Hepatocyte (in vitro differentiated cells): ENCODE results near the gene LMTK2.

Source experiments
- EZH2 ChIP-seq: fragments of 200-600 bp; sonication (generic); IDR thresholded peaks from 2 replicates; pipeline ENCODE4 v1.6.1; 2016; ENCODE audit warnings: antibody characterized with exemption, mild to moderate bottlenecking, borderline replicate concordance
- EZH2phosphoT487 ChIP-seq: fragments of 200-600 bp; sonication (generic); IDR thresholded peaks from one replicate; pipeline ENCODE4 v1.6.1; 2018; ENCODE audit warnings: antibody characterized with exemption, mild to moderate bottlenecking, low read depth, moderate library complexity; ENCODE audit not compliant: unreplicated experiment, severe bottlenecking
- TF ChIP-seq, protein P1 (sequence below): fragments of 200-600 bp; sonication (generic); IDR thresholded peaks from 2 replicates; pipeline ENCODE4 v1.5.1; 2016; ENCODE audit warnings: antibody characterized with exemption, mild to moderate bottlenecking; ENCODE audit not compliant: poor library complexity

DNA sequence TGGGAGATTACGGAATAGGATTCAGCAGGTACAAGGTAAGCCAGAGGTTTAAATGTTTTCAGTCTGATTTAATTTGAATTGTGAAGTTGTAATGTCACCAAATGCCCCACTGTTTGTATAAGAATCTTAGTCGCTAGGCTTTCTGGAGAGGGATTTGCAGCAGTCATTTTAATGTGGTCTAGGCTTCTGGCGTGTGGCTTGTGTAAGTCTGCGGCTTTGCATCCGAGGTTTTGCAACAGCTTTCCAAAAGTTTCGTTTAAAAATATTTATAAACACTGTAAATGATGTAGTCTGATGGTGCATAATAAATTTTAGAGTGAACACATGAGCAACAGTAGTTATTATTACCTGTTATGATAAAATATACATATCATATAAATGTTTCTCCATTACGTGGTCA, 78.4 kb downstream of the LMTK2 start:
- TF ChIP-seq, protein P1, sequence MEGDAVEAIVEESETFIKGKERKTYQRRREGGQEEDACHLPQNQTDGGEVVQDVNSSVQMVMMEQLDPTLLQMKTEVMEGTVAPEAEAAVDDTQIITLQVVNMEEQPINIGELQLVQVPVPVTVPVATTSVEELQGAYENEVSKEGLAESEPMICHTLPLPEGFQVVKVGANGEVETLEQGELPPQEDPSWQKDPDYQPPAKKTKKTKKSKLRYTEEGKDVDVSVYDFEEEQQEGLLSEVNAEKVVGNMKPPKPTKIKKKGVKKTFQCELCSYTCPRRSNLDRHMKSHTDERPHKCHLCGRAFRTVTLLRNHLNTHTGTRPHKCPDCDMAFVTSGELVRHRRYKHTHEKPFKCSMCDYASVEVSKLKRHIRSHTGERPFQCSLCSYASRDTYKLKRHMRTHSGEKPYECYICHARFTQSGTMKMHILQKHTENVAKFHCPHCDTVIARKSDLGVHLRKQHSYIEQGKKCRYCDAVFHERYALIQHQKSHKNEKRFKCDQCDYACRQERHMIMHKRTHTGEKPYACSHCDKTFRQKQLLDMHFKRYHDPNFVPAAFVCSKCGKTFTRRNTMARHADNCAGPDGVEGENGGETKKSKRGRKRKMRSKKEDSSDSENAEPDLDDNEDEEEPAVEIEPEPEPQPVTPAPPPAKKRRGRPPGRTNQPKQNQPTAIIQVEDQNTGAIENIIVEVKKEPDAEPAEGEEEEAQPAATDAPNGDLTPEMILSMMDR, result no peak
- no peak for TF ChIP-seq EZH2phosphoT487
- no peak for TF ChIP-seq EZH2
